ENCODE results near the gene COG8.
"Not testable (repeated sequence)": the region's sequence is repeated elsewhere in the genome, so short reads cannot be mapped to it uniquely, and the experiment has no call there.

The COG8 gene

DNA sequence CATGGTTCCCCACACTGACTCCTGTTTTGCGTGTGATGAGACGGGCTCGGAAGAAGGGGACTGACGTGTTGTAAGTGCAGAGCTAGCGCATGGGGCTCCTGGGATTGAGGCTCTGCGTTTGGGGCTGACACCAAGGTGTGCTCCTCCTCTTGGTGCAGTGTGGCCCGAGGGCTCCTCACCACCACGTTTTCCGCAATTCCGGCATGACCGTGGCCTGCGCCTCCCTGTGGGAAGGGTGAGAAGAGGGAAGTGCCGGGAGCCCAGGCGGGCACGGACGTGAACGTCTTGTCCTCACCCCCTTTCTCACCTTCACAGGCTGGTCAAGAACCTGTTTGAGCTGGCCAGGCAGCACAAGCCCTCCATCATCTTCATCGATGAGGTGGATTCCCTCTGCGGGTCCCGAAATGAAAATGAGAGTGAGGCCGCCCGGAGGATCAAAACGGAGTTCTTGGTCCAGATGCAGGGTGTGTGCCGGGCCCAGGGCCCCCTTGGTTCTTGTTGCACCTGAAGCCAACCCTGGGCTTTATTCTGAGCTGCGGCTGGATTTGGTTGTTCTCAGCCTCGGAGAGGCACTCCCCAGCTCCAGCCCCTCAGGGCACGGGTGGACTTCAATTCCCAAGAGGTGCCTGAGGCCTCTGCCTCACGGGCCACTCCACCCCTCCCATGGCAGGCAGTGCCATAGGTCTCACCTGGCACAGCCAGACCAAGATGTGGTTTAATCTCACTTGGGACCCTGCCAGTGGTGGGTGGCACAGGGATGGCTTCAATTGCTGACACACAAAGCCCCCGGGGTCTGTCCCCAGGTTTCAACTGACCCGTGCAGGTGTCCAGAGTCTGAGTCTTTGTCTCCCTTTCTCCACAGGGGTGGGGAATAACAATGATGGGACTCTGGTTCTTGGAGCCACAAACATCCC lies 19.3 kb downstream of the COG8 start:
- DNase-seq (ENCODE audit: low read depth in 1 of 2, low spot score in 1 of 2): no peak

DNA sequence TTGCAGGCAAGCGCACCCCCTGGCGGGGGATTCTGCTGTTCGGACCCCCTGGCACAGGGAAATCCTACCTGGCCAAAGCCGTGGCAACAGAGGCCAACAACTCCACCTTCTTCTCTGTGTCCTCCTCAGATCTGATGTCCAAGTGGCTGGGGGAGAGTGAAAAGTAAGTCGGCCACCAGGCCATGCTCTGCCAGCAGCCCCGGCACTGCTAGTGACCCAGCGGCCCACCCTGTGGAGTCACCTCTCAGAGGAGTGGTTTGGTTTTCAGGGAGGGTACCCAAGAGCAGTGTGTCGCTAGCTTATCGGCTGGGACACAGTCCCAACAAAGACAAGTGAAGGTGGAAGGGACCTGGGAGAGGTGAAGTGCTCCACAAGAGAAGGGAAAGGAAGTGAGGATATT lies 20.0 kb downstream of the COG8 start:
- DNase-seq (ENCODE audit: low read depth in 1 of 2, low spot score in 1 of 2): no peak

DNA sequence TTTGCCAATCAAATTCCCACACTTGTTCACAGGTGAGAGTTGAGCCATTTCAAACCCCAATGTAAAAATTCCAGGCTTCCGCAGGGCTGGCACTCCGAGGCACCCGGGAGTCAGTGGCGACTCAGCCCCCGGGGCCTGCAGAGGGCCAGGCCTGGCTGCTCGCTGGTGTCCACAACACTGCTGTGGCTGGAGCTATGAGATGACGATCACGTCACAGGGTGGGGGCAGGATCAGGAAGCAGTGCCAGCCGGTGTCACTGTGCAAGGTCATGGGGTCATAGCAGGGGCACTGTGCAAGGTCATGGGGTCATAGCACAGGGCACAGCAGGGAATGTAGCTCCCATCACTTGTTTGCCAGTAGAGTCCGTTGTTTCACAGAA lies 20.5 kb downstream of the COG8 start:
- no peak for DNase-seq (ENCODE audit: low read depth in 1 of 2, low spot score in 1 of 2)

DNA sequence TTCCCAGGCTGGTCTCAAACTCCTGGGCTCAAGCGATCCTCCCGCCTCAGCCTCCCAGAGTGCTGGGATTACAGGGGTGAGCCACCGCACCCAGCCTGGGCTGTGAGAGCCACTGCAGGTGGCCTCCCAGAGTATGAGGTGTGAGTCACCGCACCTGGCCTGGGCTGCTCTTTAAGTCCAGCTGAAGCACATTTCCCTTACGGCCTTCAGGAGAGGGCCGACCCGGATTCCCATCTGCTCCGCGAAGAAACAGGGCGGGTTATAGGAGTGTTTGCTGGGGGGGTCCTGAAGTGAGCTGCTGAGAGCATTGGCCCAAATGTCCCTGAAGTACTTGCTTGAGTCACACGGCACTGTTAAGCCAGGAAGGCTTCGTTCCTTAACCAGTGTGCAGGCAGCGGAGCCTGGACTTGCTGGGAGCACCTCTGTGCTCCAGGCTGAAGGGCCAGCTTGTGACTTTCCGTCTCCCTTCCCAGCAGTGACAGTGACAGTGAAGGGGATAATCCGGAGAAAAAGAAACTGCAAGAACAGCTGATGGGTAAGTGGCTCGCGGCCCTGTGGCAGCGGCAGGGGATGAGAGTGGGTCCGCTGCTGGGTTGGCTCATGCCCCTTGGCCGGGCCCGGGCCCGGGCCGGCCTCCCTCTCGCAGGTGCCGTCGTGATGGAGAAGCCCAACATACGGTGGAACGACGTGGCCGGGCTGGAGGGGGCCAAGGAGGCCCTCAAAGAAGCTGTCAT lies 21.0 kb downstream of the COG8 start:
- no peak for DNase-seq (ENCODE audit: low read depth in 1 of 2, low spot score in 1 of 2)

DNA sequence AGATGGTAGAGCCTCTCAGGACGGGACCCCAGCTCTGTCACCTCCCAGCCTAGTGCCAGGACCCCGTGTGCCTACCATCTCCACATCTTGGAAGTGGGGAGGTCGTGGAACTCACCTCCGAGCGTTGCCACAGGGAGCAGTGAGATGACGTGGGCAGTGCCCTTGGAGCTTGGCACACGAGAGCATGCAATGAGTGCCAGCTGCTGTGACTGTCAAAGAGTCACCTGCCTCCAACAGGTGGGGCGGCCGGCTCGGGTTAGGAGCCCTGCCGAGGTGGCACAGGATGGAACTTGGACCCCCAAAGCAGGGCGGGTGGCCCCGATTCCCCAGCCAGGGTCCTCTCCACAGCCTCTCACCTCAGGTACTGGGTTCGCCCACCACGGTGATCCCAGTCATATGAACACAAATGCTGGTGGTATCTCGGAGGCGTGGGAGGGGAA lies 22.7 kb downstream of the COG8 start:
- no peak for DNase-seq (ENCODE audit: low read depth in 1 of 2, low spot score in 1 of 2)

DNA sequence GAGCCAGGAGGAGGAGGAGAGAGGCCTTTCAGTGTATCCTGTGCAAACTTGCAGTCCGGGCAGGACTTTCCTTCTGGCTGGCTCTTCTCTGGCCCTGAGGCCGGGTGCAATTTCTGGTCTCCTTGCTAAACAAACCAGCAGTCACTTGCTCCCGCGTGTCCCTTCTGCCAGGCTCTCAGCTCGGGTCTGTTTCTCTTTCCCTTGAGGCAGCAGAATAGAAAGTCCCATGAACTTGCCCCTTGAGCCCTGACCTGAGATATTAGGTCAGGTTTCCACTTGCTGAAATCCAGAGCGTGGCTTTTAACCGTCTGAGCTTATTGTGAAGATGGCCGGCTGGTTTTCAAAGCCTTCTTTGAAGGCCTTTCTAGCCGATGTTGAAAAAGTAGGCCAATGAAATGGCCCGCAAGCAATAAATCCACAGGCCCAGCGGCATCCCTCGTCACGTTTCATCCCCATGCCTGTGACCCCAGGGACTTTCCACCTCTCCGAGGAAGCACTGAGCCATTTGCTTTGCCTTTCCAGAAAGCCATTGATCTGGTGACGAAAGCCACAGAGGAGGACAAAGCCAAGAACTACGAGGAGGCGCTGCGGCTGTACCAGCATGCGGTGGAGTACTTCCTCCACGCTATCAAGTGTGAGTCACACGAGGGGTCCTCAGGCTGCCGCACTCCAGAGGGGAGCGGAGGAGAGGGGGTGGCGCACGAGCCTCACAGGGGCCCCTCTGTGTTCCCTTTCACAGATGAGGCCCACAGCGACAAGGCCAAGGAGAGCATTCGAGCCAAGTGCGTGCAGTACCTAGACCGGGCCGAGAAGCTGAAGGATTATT lies 23.7 kb downstream of the COG8 start:
- no peak for DNase-seq (ENCODE audit: low read depth in 1 of 2, low spot score in 1 of 2)

DNA sequence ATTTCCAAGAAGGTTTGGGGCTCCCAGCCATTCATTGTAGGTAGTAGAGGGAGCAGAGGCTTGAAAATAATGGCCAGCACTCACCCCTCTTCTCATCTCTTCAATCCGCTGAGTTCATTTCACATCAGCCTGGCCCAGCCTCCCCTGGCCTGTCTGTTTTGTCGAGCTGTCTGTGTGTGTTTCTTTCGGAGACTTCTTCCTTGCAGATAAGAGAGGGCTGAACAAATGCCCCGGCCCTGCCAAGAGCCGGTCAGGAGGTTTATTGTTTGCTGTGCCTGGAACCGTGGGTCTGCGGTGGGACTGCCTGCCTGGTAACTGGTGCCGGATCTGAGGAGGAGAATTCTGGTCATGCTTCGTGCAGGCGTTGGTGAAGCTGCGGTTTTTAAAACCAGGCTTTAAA lies 24.8 kb downstream of the COG8 start:
- no peak for DNase-seq (ENCODE audit: low read depth in 1 of 2, low spot score in 1 of 2)

DNA sequence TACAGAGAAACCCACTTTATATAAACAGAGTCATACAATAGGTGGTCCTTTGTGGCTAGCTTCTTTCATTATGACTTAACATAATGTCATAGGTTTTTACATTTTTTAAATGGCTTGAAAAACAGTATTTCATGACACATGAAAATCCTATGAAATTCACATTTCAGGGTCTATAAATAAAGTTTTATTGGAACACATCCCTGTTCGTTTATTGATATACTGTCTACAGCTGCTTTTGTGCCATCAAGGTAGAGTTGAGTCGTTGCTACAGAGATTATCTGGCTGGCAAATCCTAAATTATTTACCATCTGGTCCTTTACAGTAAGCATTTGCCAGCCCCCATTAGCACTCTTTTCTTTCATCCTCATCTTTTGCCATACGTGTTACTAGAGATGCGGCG lies 25.9 kb downstream of the COG8 start:
- no peak for DNase-seq (ENCODE audit: low read depth in 1 of 2, low spot score in 1 of 2)

DNA sequence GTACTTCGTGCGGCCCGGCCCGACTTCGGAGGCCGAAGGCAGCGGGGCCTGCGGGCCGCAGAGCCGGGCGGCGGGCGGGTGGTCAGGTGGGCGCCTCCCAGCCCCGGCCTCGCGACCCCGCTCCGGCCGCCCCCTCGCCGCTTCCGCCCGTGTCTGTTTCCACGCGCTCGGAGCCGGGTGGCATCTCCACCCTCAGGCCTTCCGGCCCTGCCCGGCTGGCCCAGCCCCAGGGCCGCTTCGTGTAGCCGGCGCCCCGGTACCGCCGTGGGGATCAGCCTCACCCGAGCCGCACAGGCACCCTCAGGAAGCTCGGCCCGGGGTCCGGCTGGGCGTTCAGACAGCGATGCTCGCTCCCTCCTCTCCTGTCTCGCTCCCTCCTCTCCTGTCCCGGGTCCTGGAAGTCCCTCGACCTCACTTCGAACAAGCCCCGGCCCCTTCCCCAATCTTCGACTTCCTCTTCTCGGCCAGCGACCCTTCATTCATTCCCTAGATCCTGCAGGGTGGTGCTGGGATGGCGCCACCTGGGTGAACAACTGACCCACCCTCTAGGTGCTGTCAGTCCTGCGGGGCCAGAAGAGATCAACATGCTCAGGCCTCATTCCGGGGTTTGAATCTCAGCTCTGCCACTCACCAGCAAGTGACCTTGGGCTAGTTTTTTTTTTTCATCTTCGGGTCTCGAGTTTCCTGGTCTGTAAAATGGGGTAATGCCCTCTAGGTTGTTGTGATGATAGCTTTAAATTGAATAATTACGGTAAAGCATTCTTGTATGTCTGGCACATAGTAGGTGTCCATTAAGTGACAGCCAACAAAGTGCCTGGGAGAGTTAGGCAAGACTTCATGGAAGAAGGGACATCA lies 27.6 kb downstream of the COG8 start:
- peak in 1 of 2 donors; percentile 22 for DNase-seq (ENCODE audit: low read depth in 1 of 2, low spot score in 1 of 2)

DNA sequence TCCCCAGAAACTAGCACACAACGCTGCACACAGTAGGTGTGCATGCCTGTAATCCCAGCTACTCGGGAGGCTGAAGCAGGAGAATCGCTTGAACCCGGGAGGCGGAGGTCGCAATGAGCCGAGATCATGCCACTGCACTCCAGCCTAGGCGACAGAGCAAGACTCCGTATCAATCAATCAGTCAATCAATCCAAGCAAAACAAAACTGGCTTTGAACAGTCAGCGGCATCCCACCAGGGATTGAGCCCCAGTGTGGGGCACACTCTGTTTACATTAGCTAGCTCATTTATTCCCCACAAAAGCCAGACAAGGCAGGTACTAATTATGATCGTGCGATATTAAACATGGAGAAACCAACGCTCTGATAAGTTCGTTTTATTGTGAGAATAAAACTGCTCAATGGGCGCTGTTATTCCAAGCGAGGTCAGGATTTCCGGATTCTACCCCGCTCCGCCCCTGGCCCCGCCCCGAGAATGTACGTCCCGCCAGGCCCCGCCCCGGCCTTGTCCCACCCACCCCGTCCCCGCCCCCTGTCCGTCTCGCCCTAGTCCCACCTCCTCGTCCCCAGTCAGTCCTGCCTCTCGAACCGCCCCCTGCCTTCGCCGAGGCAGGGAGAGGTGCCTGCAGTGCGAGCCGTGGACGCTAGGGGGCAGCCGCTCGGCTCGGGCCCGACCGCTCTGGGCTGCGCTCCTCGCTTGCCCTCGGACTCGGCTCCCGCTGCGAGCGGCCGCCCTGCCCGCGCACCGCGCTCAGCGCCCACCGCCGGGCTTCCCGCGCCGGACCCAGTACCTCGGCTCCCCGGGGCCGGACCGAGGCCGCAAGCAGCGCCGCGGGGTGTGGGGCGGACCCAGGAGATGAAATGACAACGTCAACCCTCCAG lies 28.5 kb downstream of the COG8 start, which contains the start of gene VPS4A:
Gene VPS4A, plus strand, starts transcription at position 698 of the 880 bp plus-strand sequence. Its CDS starts 162 bp downstream, at position 860.
- peak; percentile 97 for DNase-seq (ENCODE audit: low read depth in 1 of 2, low spot score in 1 of 2)

DNA sequence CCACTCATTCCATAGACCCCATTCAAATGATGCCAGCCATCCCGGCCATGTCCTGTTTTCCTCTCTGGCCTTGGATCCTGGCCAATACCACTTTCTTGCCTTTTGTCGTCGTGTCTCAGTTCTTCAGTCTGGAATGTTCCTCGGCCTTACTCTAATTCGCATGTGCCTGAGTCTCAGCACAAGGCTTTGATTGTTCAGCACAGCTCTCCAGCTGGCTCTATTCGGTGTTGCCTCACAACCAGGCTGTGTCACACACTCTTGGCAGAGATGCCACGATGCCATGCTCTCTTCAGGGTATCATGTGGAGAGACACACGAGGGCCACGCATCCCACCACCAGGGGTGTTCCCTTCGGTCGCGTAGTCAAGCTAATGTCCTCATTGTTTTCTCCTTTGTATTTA lies 30.0 kb downstream of the COG8 start:
- no peak for DNase-seq (ENCODE audit: low read depth in 1 of 2, low spot score in 1 of 2)

DNA sequence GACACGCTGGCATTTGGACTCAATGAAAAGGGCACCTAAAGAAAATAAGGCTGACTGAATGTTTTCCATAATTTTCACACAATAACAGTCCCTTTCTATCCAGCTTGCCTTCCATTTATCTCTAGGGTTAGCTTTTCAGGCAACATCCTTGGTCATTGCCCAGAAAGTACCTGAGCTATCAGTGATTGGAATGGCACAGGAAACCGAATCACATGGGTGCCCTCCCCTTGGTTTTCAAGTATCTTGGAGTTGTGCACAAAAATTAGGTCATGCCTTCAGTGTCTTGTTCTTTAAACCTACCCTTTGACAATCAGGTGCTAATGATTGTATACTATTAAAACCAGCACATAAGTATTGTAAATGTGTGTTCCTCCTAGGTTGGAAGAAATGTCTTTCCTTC lies 31.5 kb downstream of the COG8 start:
- no peak for DNase-seq (ENCODE audit: low read depth in 1 of 2, low spot score in 1 of 2)

DNA sequence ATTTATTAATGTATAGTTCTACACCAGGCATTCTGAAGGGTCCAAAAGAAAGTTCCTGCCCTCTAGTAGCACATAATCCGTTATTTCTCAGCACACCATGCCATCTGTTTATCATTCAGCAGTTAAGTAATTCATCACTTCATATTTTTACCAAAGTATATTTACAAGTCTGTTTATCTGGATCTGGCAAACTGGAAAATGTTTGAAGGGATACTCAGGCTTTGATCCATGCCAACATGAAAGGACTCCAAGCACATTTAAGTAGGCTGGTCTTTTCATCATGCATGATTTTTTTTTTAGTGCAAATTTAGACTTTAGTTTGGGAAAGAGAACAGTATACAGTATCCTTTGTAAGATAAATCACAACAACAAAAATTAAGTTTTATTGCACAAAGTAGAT lies 32.3 kb downstream of the COG8 start:
- DNase-seq (ENCODE audit: low read depth in 1 of 2, low spot score in 1 of 2): no peak

DNA sequence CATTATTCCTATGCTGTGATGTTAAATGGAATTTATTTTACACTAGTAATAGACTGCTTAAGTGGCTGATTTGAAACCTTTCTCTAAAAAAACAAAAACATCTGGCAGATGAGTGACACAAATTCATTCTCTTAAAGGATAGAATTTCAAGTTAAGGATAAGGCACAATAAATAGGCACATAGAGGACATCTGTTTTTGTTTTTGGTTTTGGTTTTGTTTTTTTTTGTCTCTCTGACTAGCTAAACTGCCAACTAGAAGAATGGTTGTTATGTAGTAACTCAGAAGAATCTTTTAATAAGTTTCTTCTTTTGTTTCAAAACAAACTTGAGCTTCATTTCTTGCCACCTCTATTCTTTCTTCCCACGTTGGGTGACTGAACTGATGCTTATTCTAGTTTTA lies 33.3 kb downstream of the COG8 start:
- no peak for DNase-seq (ENCODE audit: low read depth in 1 of 2, low spot score in 1 of 2)

DNA sequence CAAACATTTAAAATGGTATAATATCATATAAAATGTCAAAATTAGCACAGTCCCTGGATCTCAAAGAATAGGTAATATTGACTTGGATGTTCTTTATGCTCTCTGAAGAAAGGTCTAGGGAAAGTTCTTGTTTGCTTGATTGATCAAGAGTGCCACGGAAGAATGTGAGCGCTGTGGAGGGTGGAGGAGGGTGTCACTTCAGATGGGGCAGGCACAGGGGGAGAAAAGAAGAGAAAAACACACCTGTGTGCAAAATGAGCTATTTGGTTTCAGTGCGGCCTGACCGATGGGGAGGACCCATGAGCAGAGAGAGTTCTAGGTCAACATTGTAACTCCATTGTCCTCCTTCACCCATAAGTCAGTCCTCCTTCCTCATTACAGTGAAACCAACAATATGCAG lies 37.1 kb downstream of the COG8 start:
- DNase-seq (ENCODE audit: low read depth in 1 of 2, low spot score in 1 of 2): no peak

DNA sequence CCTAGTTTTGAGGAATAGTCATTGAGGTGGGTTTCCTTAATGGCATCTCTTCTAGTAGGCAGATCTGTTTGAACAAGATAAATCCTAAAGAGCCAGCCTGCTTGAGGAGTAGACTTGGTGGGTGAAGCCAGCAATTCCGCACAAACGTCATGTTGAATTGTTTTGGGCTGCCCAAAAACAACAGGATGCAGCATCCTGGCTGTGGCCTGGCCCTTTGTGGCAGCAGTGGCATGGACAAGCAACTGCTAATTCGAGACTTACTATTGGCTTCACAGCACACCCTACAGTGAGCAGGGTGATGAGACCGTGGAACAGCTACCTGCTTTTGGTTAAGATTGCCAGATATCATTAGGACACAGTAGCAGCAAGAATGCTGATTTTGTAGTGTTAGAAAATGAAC lies 37.5 kb downstream of the COG8 start:
- DNase-seq (ENCODE audit: low read depth in 1 of 2, low spot score in 1 of 2): no peak

DNA sequence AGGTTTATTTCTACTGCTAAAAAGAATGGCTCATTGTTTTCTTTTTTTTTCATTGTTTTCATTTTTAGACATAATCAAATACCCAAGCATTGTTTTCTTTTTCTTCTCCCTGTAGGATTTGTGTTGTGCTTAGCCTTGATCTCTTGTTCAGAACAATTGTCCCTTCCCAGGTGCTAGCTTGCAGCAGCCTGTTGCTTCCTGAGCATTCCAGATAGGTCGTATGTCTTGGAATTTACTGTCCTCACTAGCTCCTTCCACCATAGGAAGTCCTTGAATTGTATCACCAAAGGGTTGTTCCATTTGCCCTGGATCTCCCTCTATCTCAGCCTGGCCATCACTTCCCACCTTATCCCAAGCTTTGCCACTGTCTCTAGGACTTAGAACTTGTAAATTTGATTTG lies 38.2 kb downstream of the COG8 start:
- DNase-seq (ENCODE audit: low read depth in 1 of 2, low spot score in 1 of 2): no peak

DNA sequence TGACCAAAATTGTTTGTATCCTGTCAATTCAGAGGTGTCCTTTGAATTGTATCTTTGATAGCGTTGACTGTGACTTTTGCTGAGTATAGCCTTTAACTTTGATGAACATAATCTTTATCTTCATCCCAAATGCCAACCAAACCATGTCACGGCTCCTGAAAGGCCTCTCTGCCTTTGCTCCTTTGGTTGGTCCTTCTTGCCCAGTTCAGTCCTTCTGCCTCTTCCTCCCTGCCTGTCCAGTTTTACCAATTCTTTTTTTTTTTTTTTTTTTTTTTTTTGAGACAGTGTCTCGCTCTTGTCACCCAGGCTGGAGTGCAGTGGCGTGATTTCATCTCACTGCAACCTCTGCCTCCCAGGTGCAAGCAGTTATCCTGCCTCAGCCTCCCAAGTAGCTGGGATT lies 41.1 kb downstream of the COG8 start:
- no peak for DNase-seq (ENCODE audit: low read depth in 1 of 2, low spot score in 1 of 2)

DNA sequence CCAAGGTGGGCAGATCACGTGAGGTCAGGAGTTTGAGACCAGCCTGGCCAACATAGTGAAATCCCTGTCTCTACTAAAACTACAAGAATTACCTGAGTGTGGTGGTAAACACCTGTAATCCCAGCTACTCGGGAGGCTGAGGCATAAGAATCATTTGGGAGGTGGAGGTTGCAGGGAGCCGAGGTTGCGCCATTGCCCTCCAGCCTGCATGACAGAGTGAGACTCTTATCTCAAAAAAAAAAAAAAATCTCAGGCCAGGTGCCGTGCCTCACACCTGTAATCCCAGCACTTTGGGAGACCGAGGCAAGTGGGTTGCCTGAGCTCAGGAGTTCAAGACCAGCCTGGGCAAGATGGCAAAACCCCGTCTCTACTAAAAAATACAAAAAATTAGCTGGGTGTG lies 42.6 kb downstream of the COG8 start:
- DNase-seq (ENCODE audit: low read depth in 1 of 2, low spot score in 1 of 2): not testable (repeated sequence)

DNA sequence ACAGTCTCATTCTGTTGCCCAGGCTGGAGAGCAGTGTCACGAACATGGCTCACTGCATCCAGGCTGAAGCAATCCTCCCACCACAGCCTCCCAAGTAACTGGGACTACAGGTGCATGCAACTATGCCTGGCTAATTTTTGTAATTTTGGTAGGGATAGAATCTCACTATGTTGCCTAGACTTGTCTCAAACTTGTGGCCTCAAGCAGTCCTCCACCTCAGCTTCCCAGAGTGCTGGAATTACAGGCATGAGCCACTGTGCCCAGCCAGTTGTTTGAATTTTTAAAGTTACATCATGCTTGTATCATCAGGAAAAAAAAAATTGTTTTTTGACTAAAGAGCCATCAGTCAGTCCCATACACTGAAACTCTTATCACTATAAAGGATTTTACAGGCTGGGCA lies 45.3 kb downstream of the COG8 start:
- no peak for DNase-seq (ENCODE audit: low read depth in 1 of 2, low spot score in 1 of 2)

Measured in activated T-helper 1 cell treated with anti-CD3 and anti-CD28 coated beads, Interleukin-2, amount 50 U/mL, for 16 hours (primary cell).